ENCODE data around the gene ATP6V1G1.

The ATP6V1G1 gene

DNA sequence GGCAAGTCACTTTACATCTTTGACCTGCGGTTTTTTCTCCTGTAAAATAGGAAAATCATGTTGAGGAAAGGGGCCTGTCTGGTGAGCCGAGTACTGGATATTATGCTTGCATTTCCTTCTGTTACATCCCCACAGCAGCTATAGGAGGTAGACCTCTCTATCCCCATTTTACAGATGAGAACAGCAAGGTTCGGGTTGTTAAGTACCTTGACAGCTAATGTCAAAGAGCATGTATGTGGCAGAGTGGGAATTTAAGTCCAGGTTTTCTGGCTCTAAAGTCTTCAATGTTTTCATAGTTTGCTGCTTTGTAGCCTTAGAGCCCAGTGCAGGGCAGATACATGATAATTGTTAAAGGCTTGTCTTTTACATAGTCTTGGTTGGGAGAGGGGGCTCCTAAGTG lies 26.4 kb downstream of the ATP6V1G1 start:
- DNase-seq (ENCODE audit: low read depth, low spot score) = no peak
- Histone ChIP-seq H3K4me1 (ENCODE audit: insufficient read depth, insufficient read length) (peaks cover 6% of the 10 kb centered on the region), H3K9ac (ENCODE audit: insufficient read length, low read depth) (no peak overlapping the region), H3K9me3 (ENCODE audit: insufficient read depth, low read length) (no peaks in the 10 kb centered on the region), H3K4me3 (ENCODE audit: insufficient read length, low read depth) (no peak overlapping the region), H3K27me3 (ENCODE audit: insufficient read depth, insufficient read length) (peaks cover 6% of the 10 kb centered on the region), H3K36me3 (ENCODE audit: insufficient read depth, insufficient read length, low read length) (peaks cover 5% of the 10 kb centered on the region)
- TF ChIP-seq SUZ12 (IDR thresholded peaks at IDR 0.05; ENCODE audit: extremely low read depth, insufficient read depth, insufficient read length) (no peak), ZNF274 (IDR thresholded peaks at IDR 0.05; ENCODE audit: low read depth, low read length) (no peak), YY1 (IDR thresholded peaks at IDR 0.05; ENCODE audit: insufficient read depth, insufficient read length) (no peak)

- TF ChIP-seq YY1 (IDR thresholded peaks at IDR 0.05; ENCODE audit: insufficient read depth, insufficient read length) (no peak), ZNF274 (IDR thresholded peaks at IDR 0.05; ENCODE audit: low read depth, low read length) (no peak), SUZ12 (IDR thresholded peaks at IDR 0.05; ENCODE audit: extremely low read depth, insufficient read depth, insufficient read length) (no peak)
- H3K9ac ChIP-seq (ENCODE audit: insufficient read length, low read depth) = no peak overlapping the region
- no peaks in the 10 kb centered on the region for H3K9me3 ChIP-seq (ENCODE audit: insufficient read depth, low read length)
- DNase-seq (ENCODE audit: low read depth, low spot score) = no peak
- no peak overlapping the region for H3K4me3 ChIP-seq (ENCODE audit: insufficient read length, low read depth)
- peaks cover 6% of the 10 kb centered on the region for H3K4me1 ChIP-seq (ENCODE audit: insufficient read depth, insufficient read length)
- peaks cover 5% of the 10 kb centered on the region for H3K36me3 ChIP-seq (ENCODE audit: insufficient read depth, insufficient read length, low read length)
- peaks cover 6% of the 10 kb centered on the region for H3K27me3 ChIP-seq (ENCODE audit: insufficient read depth, insufficient read length)
Measured at GRCh38 chr9:114614373-114614772, 26.8 kb downstream of the ATP6V1G1 start.

DNA sequence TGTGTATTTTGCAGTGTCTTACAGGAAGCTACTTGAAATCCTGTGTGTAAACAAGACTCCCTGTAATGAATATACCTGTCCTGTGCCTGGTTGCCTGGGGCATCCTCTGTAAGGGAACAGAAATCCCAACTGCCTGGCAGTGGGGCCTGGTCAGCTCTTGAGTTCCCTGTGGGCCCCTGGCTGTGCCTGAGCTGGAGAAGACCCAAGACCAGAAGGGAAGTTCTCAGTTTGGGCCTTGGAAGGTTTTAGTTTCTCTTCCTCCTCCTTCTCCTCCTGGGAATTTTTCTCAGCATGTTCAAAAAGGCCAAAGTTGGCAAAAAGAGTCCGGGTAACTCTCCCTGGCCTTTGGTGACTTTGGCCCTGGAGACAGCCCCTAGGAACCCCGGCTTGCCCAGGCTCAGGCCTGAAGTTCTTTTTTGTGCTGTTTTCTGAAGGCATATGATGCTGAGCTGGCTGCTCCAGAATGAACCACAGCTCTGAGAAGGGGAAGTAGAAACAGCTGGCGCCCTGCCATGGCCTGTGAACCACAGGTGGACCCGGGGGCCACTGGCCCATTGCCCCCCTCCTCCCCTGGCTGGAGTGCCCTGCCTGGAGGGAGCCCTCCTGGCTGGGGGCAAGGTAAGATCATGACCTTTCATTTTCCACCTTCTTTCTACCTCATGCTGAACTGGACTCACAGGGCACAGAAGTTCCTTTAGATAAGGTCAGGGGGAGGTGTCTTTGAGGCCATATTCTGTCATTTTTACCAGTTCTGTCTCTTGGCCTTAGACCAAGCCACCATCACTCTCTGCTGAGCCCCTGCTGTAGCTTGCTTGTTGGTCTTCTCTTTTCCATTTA lies 29.3 kb downstream of the ATP6V1G1 start:
- Histone ChIP-seq H3K27me3 (ENCODE audit: insufficient read depth, insufficient read length) (no peaks in the 10 kb centered on the region), H3K4me3 (ENCODE audit: insufficient read length, low read depth) (no peak overlapping the region), H3K36me3 (ENCODE audit: insufficient read depth, insufficient read length, low read length) (peaks cover 5% of the 10 kb centered on the region), H3K4me1 (ENCODE audit: insufficient read depth, insufficient read length) (peaks cover 6% of the 10 kb centered on the region), H3K9me3 (ENCODE audit: insufficient read depth, low read length) (no peaks in the 10 kb centered on the region), H3K9ac (ENCODE audit: insufficient read length, low read depth) (no peak overlapping the region)
- DNase-seq (ENCODE audit: low read depth, low spot score) = no peak
- TF ChIP-seq SUZ12 (IDR thresholded peaks at IDR 0.05; ENCODE audit: extremely low read depth, insufficient read depth, insufficient read length) (no peak), YY1 (IDR thresholded peaks at IDR 0.05; ENCODE audit: insufficient read depth, insufficient read length) (no peak), ZNF274 (IDR thresholded peaks at IDR 0.05; ENCODE audit: low read depth, low read length) (no peak)

DNA sequence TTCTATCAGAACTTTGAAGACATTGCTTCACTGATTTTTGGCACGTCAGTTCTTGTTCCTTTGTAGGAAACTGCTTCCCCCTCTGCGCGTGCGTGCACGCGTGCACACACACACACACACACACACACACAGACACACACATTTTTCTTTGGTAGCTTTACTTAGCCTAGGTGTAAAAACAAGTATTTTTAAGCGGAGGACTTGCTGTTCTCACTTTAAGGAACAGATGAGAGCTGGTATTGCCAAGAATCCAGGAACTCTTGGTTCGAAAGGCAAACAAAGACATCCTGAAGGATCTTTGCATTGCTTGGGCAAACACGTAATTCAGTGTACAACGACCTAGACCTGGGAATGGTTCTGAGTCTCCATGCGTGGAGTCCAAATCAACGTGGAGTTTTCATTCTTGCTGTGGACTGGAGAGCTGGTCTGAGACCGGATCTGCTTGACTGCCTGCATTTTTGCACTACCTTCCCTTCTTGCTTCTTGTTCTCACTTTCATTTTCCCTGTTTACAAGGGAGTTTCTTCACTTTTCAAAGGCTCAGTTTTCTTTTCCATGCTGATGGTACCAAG lies 31.7 kb downstream of the ATP6V1G1 start:
- H3K9ac ChIP-seq (ENCODE audit: insufficient read length, low read depth) = no peak overlapping the region

GRCh38 chr9:114621561-114621960 lies 34.0 kb downstream of the ATP6V1G1 start:
- no peak for TF ChIP-seq SUZ12 (IDR thresholded peaks at IDR 0.05; ENCODE audit: extremely low read depth, insufficient read depth, insufficient read length)
- TF ChIP-seq YY1 (IDR thresholded peaks at IDR 0.05; ENCODE audit: insufficient read depth, insufficient read length) = no peak
- no peak for TF ChIP-seq ZNF274 (IDR thresholded peaks at IDR 0.05; ENCODE audit: low read depth, low read length)
- no peaks in the 10 kb centered on the region for H3K9me3 ChIP-seq (ENCODE audit: insufficient read depth, low read length)
- H3K4me1 ChIP-seq (ENCODE audit: insufficient read depth, insufficient read length) = no peaks in the 10 kb centered on the region
- H3K36me3 ChIP-seq (ENCODE audit: insufficient read depth, insufficient read length, low read length) = peaks cover 11% of the 10 kb centered on the region
- no peak for DNase-seq (ENCODE audit: low read depth, low spot score)
- H3K27me3 ChIP-seq (ENCODE audit: insufficient read depth, insufficient read length) = no peaks in the 10 kb centered on the region
- H3K4me3 ChIP-seq (ENCODE audit: insufficient read length, low read depth) = no peak overlapping the region
- no peak overlapping the region for H3K9ac ChIP-seq (ENCODE audit: insufficient read length, low read depth)

More for the DNA sequence above, 31.7 kb downstream of the ATP6V1G1 start:
- no peak for TF ChIP-seq SUZ12 (IDR thresholded peaks at IDR 0.05; ENCODE audit: extremely low read depth, insufficient read depth, insufficient read length)
- TF ChIP-seq ZNF274 (IDR thresholded peaks at IDR 0.05; ENCODE audit: low read depth, low read length) = no peak
- no peak for TF ChIP-seq YY1 (IDR thresholded peaks at IDR 0.05; ENCODE audit: insufficient read depth, insufficient read length)
- Histone ChIP-seq H3K4me3 (ENCODE audit: insufficient read length, low read depth) (no peak overlapping the region), H3K36me3 (ENCODE audit: insufficient read depth, insufficient read length, low read length) (peaks cover 7% of the 10 kb centered on the region), H3K27me3 (ENCODE audit: insufficient read depth, insufficient read length) (no peaks in the 10 kb centered on the region), H3K4me1 (ENCODE audit: insufficient read depth, insufficient read length) (no peaks in the 10 kb centered on the region), H3K9me3 (ENCODE audit: insufficient read depth, low read length) (no peaks in the 10 kb centered on the region)
- no peak for DNase-seq (ENCODE audit: low read depth, low spot score)

- peaks cover 17% of the 10 kb centered on the region for H3K36me3 ChIP-seq (ENCODE audit: insufficient read depth, insufficient read length, low read length)
- no peak for DNase-seq (ENCODE audit: low read depth, low spot score)
Measured at GRCh38 chr9:114621975-114622609, 34.5 kb downstream of the ATP6V1G1 start.

DNA sequence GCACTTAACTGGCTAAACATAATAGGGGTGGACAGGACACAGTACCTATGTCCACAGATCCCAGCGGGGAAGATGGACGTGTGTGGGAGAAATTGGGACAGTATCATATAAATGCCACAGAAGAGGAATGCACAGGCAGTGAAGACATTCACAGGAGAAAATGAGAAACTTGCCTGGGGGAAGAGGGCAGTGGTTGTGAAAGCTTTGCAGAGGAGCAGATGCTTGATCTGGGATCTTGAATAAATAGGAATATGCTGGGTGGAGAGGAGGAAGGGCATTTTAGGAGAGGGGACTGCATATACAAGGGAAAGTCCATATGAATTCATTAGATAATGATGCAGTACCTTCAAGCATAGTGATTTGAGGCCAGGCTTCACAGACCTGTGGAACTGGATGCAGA lies 37.1 kb downstream of the ATP6V1G1 start:
- Histone ChIP-seq H3K27me3 (ENCODE audit: insufficient read depth, insufficient read length) (no peaks in the 10 kb centered on the region), H3K4me3 (ENCODE audit: insufficient read length, low read depth) (no peak overlapping the region), H3K9ac (ENCODE audit: insufficient read length, low read depth) (no peak overlapping the region), H3K9me3 (ENCODE audit: insufficient read depth, low read length) (no peaks in the 10 kb centered on the region), H3K4me1 (ENCODE audit: insufficient read depth, insufficient read length) (no peaks in the 10 kb centered on the region), H3K36me3 (ENCODE audit: insufficient read depth, insufficient read length, low read length) (peaks cover 32% of the 10 kb centered on the region)
- DNase-seq (ENCODE audit: low read depth, low spot score) = no peak
- TF ChIP-seq ZNF274 (IDR thresholded peaks at IDR 0.05; ENCODE audit: low read depth, low read length) (no peak), YY1 (IDR thresholded peaks at IDR 0.05; ENCODE audit: insufficient read depth, insufficient read length) (no peak), SUZ12 (IDR thresholded peaks at IDR 0.05; ENCODE audit: extremely low read depth, insufficient read depth, insufficient read length) (no peak)

More at GRCh38 chr9:114621975-114622609, 34.5 kb downstream of the ATP6V1G1 start:
- Histone ChIP-seq H3K9me3 (ENCODE audit: insufficient read depth, low read length) (no peaks in the 10 kb centered on the region), H3K4me3 (ENCODE audit: insufficient read length, low read depth) (no peak overlapping the region), H3K4me1 (ENCODE audit: insufficient read depth, insufficient read length) (no peaks in the 10 kb centered on the region), H3K9ac (ENCODE audit: insufficient read length, low read depth) (no peak overlapping the region), H3K27me3 (ENCODE audit: insufficient read depth, insufficient read length) (no peaks in the 10 kb centered on the region)
- TF ChIP-seq SUZ12 (IDR thresholded peaks at IDR 0.05; ENCODE audit: extremely low read depth, insufficient read depth, insufficient read length) (no peak), YY1 (IDR thresholded peaks at IDR 0.05; ENCODE audit: insufficient read depth, insufficient read length) (no peak), ZNF274 (IDR thresholded peaks at IDR 0.05; ENCODE audit: low read depth, low read length) (no peak)
